HG02763 (cell line): ENCODE results near the gene KIF21A.

Experiments
- ATAC-seq: cut with Tn5 transposase; IDR thresholded peaks from one replicate; pipeline ENCODE4 v1.9.1; 2021; ENCODE audit warnings: mild to moderate bottlenecking, moderate library complexity; ENCODE audit not compliant: unreplicated experiment

The KIF21A gene

GRCh38 chr12:39392154-39392925 lies 50.6 kb downstream of the KIF21A start:
- ATAC-seq = no peak

- no peak for ATAC-seq
Measured at GRCh38 chr12:39390752-39391151, 52.2 kb downstream of the KIF21A start.

- no peak for ATAC-seq
Measured at GRCh38 chr12:39389399-39390150, 53.3 kb downstream of the KIF21A start.

GRCh38 chr12:39386335-39386734 lies 56.6 kb downstream of the KIF21A start:
- no peak for ATAC-seq

- no peak for ATAC-seq
Measured at GRCh38 chr12:39383114-39383513, 59.8 kb downstream of the KIF21A start.

GRCh38 chr12:39380090-39380489 lies 62.8 kb downstream of the KIF21A start:
- no peak for ATAC-seq

- no peak for ATAC-seq
Measured at GRCh38 chr12:39378341-39378740, 64.6 kb downstream of the KIF21A start.

- ATAC-seq = no peak
Measured at GRCh38 chr12:39375206-39375808, 67.6 kb downstream of the KIF21A start.

- ATAC-seq = peak; percentile 60
Measured at GRCh38 chr12:39372929-39373328, 70.0 kb downstream of the KIF21A start.

GRCh38 chr12:39372204-39372925 lies 70.6 kb downstream of the KIF21A start:
- ATAC-seq = no peak

GRCh38 chr12:39369756-39370155 lies 73.2 kb downstream of the KIF21A start:
- no peak for ATAC-seq

- ATAC-seq = no peak
Measured at GRCh38 chr12:39368891-39369290, 74.0 kb downstream of the KIF21A start.

- ATAC-seq = no peak
Measured at GRCh38 chr12:39368096-39368495, 74.8 kb downstream of the KIF21A start.

GRCh38 chr12:39367494-39367893 lies 75.4 kb downstream of the KIF21A start:
- no peak for ATAC-seq

GRCh38 chr12:39365364-39366001 lies 77.4 kb downstream of the KIF21A start:
- no peak for ATAC-seq

GRCh38 chr12:39364196-39364595 lies 78.7 kb downstream of the KIF21A start:
- ATAC-seq = no peak

- no peak for ATAC-seq
Measured at GRCh38 chr12:39359645-39360044, 83.3 kb downstream of the KIF21A start.

GRCh38 chr12:39357041-39357440 lies 85.9 kb downstream of the KIF21A start:
- no peak for ATAC-seq

- no peak for ATAC-seq
Measured at GRCh38 chr12:39355841-39356240, 87.1 kb downstream of the KIF21A start.

- ATAC-seq = no peak
Measured at GRCh38 chr12:39354955-39355354, 88.0 kb downstream of the KIF21A start.
